AG10803 (cell line): ENCODE measurements around the gene PDE2A.

Experiments used
- DNase-seq: peaks from one replicate; pipeline ENCODE4 v3.0.0; 2010; ENCODE audit warnings: low read depth
- H3K4me3 ChIP-seq: 2 replicates; pipeline ENCODE4 v1.5.1; 2011; ENCODE audit warnings: mild to moderate bottlenecking, low read length, control low read depth
- CTCF ChIP-seq: conservative IDR thresholded peaks from 2 replicates; pipeline ENCODE4 v1.5.1; 2011; ENCODE audit warnings: mild to moderate bottlenecking, low read length, control low read depth, inconsistent platforms

The PDE2A gene

GRCh38 chr11:72661486-72661885 is 12.7 kb downstream of the PDE2A start:
- H3K4me3 ChIP-seq = no peak overlapping the region
- TF ChIP-seq CTCF = no peak
- no peak for DNase-seq

DNA sequence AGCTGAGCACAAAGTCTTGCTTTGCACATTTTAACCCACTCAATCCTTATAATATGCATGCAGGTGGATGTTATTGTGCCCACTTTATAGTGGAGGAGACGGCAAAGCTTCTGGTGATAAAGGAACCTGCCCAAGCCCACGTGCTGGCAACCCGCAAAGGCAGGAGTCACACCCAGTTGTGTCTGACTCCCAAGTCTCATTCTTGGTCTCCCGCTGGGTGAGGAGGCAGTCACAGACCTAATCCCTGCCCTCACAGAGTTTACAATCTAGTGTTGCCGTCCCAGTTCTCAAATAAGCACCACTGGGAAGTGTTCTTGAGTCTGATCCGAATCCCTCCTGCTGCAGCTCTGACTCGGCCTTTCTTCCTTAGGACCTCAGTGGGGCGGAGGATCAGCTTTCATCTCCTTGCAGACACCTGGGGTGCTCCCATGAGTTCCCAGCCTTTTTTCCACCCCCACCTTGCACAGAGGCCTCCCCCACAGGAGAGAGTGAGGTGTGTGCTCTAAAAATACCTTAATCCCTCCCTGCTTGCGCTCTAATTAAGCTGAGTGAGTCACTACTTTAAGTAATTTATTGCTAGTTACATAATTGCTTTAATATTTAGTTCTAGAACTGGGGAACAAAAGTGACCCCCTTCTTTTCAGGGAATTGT is 15.1 kb downstream of the PDE2A start:
- H3K4me3 ChIP-seq = no peak overlapping the region
- no peak for DNase-seq
- TF ChIP-seq CTCF = no peak

GRCh38 chr11:72657411-72658100 is 16.7 kb downstream of the PDE2A start:
- TF ChIP-seq CTCF = no peak
- DNase-seq = no peak
- H3K4me3 ChIP-seq = no peak overlapping the region

DNA sequence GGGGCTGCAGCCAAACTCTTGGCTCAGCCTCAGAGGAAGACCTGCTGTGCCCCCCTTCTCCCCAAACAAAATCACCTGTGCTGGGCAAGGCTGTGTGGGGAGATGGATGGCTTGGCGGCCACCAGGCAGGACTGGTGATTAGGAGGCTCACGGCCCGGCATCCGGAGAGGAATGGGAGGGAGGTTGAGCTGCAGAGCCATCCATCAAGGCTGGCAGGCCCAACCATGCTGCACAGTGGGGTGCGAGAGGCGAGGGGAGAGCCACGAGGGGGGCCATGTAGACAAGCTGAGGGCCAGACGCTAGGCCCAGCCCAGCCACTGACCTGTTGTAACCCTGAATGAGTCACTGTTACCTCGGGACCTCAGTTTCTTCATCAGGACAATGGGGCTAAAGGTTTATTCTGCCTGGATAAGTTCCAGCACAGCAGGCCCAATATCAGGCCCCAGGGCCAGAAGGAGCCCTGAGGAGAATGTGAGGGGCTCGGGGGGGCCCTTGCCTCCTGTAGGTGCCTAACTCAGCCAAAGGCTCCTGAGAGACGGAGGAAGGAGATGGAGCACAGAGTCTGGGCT is 18.2 kb downstream of the PDE2A start:
- DNase-seq = no peak
- no peak overlapping the region for H3K4me3 ChIP-seq
- TF ChIP-seq CTCF = no peak

- no peak overlapping the region for H3K4me3 ChIP-seq
- DNase-seq = no peak
- no peak for TF ChIP-seq CTCF
These were observed 19.2 kb downstream of the PDE2A start for GRCh38 chr11:72655014-72655413.

- no peak for DNase-seq
- no peak overlapping the region for H3K4me3 ChIP-seq
- TF ChIP-seq CTCF = no peak
These were observed 20.6 kb downstream of the PDE2A start for GRCh38 chr11:72653649-72654048.
